Measurements from ENCODE around the gene UQCR11.

The UQCR11 gene

DNA sequence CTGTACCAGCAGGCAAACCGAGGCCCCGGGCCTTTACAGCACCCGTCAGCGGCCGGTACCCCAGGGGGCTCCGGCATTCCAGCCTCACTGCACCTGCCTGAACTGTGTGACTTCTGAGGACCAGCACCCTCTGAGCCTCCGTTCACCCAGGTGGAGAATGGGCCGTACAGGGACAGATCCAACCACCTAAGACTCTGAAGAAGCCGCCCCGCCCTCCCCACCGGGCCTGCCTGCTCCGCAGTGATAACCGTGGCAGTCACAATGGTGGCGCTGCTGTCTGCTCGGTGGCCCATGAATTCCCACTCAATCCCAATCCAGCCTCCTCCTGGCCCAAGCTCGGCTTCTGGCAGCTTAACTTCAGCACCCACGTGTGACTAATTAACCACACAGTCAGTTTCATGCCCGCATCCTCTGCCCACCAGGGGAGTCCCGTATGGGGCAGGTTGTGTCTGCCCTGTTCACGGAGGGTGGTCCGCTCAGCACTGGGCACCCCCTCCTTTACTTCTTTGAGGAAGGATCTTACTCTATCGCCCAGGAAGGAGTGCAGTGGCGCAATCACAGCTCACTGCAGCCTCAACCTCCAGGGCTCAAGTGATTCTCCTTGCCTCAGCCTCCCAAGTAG, 43.8 kb upstream of the UQCR11 start:
- TF ChIP-seq TCF12 (IDR thresholded peaks at IDR 0.05; ENCODE audit: low read depth) (no peak), CEBPB (IDR thresholded peaks at IDR 0.05) (peak; percentile 30; the same call in 1 of the 2 replicates), FOXM1 (IDR thresholded peaks at IDR 0.05; ENCODE audit: borderline replicate concordance, low read depth) (no peak)
- TF ChIP-seq, protein P1, sequence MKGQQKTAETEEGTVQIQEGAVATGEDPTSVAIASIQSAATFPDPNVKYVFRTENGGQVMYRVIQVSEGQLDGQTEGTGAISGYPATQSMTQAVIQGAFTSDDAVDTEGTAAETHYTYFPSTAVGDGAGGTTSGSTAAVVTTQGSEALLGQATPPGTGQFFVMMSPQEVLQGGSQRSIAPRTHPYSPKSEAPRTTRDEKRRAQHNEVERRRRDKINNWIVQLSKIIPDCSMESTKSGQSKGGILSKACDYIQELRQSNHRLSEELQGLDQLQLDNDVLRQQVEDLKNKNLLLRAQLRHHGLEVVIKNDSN (IDR thresholded peaks at IDR 0.05), result no peak

DNA sequence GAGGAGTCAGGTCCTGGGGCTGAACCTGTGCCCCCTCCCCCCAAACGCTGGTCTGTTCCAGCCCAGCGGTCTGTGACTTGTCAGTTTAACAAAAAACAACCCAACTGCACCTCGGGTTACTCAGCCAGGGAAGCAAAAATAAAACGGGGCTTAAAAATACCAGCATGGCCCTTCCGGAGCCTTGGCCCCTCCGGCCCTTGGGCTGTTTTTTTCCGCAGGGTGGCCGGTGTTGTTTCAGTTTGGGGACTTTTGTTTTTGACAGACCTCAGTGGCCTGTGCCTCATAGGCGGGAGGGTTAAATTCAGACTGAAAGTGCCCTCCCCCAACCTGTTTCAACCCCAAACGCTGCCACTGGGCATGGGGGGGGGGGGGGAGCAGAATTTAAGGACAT, 43.2 kb upstream of the UQCR11 start:
- TF ChIP-seq CREB1 (IDR thresholded peaks at IDR 0.05; ENCODE audit: low read depth) (no peak), NFIC (IDR thresholded peaks at IDR 0.05) (no peak), RAD21 (IDR thresholded peaks at IDR 0.05; ENCODE audit: low read depth) (no peak), CEBPB (IDR thresholded peaks at IDR 0.05) (no peak), EGR1 (IDR thresholded peaks at IDR 0.05) (no peak), YY1 (IDR thresholded peaks at IDR 0.05; ENCODE audit: low read depth) (no peak), TCF12 (IDR thresholded peaks at IDR 0.05; ENCODE audit: low read depth) (no peak), FOXM1 (IDR thresholded peaks at IDR 0.05; ENCODE audit: borderline replicate concordance, low read depth) (no peak), TAF1 (IDR thresholded peaks at IDR 0.05; ENCODE audit: low read depth) (no peak), TEAD4 (IDR thresholded peaks at IDR 0.05) (no peak), EP300 (IDR thresholded peaks at IDR 0.05; ENCODE audit: borderline replicate concordance) (no peak), ZBTB7A (IDR thresholded peaks at IDR 0.05; ENCODE audit: low read depth) (no peak)
- TF ChIP-seq, protein P2, sequence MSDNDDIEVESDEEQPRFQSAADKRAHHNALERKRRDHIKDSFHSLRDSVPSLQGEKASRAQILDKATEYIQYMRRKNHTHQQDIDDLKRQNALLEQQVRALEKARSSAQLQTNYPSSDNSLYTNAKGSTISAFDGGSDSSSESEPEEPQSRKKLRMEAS (IDR thresholded peaks at IDR 0.05), result no peak
- TF ChIP-seq, protein P3, sequence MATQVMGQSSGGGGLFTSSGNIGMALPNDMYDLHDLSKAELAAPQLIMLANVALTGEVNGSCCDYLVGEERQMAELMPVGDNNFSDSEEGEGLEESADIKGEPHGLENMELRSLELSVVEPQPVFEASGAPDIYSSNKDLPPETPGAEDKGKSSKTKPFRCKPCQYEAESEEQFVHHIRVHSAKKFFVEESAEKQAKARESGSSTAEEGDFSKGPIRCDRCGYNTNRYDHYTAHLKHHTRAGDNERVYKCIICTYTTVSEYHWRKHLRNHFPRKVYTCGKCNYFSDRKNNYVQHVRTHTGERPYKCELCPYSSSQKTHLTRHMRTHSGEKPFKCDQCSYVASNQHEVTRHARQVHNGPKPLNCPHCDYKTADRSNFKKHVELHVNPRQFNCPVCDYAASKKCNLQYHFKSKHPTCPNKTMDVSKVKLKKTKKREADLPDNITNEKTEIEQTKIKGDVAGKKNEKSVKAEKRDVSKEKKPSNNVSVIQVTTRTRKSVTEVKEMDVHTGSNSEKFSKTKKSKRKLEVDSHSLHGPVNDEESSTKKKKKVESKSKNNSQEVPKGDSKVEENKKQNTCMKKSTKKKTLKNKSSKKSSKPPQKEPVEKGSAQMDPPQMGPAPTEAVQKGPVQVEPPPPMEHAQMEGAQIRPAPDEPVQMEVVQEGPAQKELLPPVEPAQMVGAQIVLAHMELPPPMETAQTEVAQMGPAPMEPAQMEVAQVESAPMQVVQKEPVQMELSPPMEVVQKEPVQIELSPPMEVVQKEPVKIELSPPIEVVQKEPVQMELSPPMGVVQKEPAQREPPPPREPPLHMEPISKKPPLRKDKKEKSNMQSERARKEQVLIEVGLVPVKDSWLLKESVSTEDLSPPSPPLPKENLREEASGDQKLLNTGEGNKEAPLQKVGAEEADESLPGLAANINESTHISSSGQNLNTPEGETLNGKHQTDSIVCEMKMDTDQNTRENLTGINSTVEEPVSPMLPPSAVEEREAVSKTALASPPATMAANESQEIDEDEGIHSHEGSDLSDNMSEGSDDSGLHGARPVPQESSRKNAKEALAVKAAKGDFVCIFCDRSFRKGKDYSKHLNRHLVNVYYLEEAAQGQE (IDR thresholded peaks at IDR 0.05; ENCODE audit: low read depth), result no peak
- TF ChIP-seq, protein P1 (IDR thresholded peaks at IDR 0.05), result no peak

DNA sequence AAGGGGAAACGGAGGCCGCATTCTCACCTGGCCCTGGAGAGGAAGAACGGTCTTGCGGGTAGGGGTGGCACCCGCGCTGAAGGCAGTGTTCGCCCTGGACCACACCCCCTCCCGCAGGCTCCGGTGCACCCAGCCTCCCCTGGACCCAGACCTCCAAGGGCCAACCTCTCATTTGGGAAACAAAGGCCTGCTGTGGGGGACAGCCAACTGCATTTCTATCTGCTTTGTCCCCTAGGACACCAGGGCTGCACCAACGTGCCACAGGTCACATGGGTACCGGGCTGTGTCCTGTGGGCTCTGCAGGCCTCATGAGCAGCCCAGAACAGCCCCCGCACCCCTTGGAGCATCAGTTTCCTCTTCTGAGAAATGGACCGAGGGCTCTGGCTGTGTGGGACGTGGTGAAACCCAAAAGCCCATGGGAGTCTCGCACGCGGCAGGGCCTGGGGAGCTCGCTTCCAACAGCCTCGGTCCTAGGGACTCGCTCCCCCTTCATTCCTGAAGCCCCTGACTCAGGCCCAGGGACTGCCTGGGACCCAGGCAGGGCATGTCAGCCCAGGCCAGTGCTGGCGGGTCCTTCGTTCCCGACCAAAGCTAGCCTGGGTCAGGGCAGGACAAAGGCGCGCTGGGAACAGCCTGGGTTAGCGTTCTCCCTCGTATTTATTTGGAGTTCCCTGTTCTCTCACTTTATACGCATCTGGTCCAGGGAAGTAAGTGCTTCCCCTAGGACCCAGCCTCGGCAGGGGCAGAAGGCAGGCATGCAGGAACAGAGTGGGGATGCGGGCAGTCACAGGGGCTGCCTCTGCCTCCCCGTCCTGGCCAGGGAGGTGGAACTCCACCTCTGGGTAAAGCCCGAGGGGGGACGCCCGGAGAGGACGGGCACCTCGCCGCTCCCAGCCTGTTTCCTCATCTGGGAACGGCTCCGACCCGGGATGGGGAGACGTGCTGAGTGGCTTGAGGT, 42.5 kb upstream of the UQCR11 start:
- TF ChIP-seq YY1 (IDR thresholded peaks at IDR 0.05; ENCODE audit: low read depth), result no peak
- no peak for TF ChIP-seq CREB1 (IDR thresholded peaks at IDR 0.05; ENCODE audit: low read depth)
- TF ChIP-seq EP300 (IDR thresholded peaks at IDR 0.05; ENCODE audit: borderline replicate concordance), result no peak
- TF ChIP-seq RAD21 (IDR thresholded peaks at IDR 0.05; ENCODE audit: low read depth), result no peak
- TF ChIP-seq NFIC (IDR thresholded peaks at IDR 0.05), result no peak
- TF ChIP-seq, protein P2 (IDR thresholded peaks at IDR 0.05), result no peak
- no peak for TF ChIP-seq TAF1 (IDR thresholded peaks at IDR 0.05; ENCODE audit: low read depth)
- TF ChIP-seq, protein P3 (IDR thresholded peaks at IDR 0.05; ENCODE audit: low read depth), result no peak
- no peak for TF ChIP-seq ZBTB7A (IDR thresholded peaks at IDR 0.05; ENCODE audit: low read depth)

DNA sequence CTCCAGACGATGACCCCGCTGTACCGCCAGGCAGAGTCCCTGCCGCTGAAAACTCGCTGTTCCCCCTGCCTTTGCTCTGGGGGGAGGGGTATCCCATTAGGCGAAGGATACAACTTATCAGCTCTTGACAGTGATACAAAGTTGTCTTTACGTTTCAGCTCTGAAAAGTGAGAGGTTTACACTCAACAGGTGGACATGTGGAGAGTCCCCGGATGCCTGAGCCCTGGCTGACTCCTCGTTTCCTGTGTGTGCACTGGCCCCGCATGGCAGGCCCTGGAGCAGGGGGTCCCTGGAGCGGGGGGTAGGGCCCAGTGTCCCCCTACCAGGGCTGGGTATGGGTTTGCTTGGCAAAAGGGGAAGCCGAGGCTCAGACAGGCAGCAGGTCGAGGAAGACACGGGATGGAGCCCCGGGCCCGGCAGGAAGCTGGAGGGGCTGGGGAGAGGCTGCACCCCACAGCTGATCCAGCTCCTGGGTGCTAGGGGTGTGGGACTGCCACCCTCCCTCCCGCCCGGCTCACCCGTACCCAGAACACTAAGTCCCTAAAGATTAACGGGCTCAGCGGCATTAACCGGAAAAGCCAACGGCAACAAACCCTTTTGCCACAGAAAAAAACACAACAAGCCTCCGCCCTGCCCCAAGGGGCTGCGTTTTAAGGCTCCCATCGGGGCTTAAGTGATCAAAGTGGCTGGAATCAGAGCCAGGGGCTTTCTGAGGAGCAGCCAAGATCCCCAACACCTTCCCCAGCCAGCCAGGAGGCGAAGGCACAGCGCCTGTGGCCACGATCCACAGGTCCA, 41.6 kb upstream of the UQCR11 start:
- no peak for TF ChIP-seq ZBTB7A (IDR thresholded peaks at IDR 0.05; ENCODE audit: low read depth)
- TF ChIP-seq NFIC (IDR thresholded peaks at IDR 0.05), result no peak
- TF ChIP-seq TEAD4 (IDR thresholded peaks at IDR 0.05), result no peak
- TF ChIP-seq, protein P2 (IDR thresholded peaks at IDR 0.05), result no peak
- TF ChIP-seq, protein P3 (IDR thresholded peaks at IDR 0.05; ENCODE audit: low read depth), result no peak
